Testis (tissue), 2 donors: ENCODE measurements around the gene TRIM31.
A peak's percentile ranks its signal among the peaks of the same experiment; 100 is the strongest.

Experiments
- CTCF ChIP-seq, 3 experiments: fragments of 450-650 bp in 2 of 3; fragments of 200-600 bp in 1 of 3; sonication (generic) in 1 of 3; IDR thresholded peaks; one replicate each; pipeline ENCODE4 v1.5.1; 2016 to 2019; ENCODE audit warnings: antibody characterized with exemption in 3 of 3, mild to moderate bottlenecking in 2 of 3, moderate library complexity in 1 of 3
- POLR2A ChIP-seq: fragments of 450-650 bp; IDR thresholded peaks from one replicate; pipeline ENCODE4 v1.6.1; 2017; ENCODE audit warnings: antibody characterized with exemption, mild to moderate bottlenecking, moderate library complexity

- TF ChIP-seq CTCF (IDR thresholded peaks at IDR 0.05) (peak in 1 of 3 experiments; percentile 36), POLR2A (no peak)
These were observed 3.8 kb upstream of the TRIM31 start for GRCh38 chr6:30116724-30117123.
